GM10847 (cell line): ENCODE results near the gene RNF151.

Experiments used
- POLR2A ChIP-seq: IDR thresholded peaks from 2 replicates; pipeline ENCODE4 v1.6.1; 2011; ENCODE audit not compliant: insufficient read length; ENCODE audit errors: extremely low read depth

RNF151 gene

GRCh38 chr16:1932050-1933028 lies 34.3 kb upstream of the RNF151 start:
- TF ChIP-seq POLR2A = no peak

- no peak for TF ChIP-seq POLR2A
Measured at GRCh38 chr16:1933097-1933661, 33.5 kb upstream of the RNF151 start.

GRCh38 chr16:1936945-1937479 lies 29.6 kb upstream of the RNF151 start:
- TF ChIP-seq POLR2A = no peak

- no peak for TF ChIP-seq POLR2A
Measured at GRCh38 chr16:1938316-1938715, 28.3 kb upstream of the RNF151 start.

GRCh38 chr16:1938910-1939309 lies 27.7 kb upstream of the RNF151 start:
- TF ChIP-seq POLR2A = no peak

- TF ChIP-seq POLR2A = no peak
Measured at GRCh38 chr16:1940273-1941161, 26.1 kb upstream of the RNF151 start.

GRCh38 chr16:1941162-1942046 lies 25.3 kb upstream of the RNF151 start:
- no peak for TF ChIP-seq POLR2A

GRCh38 chr16:1942047-1942809 lies 24.4 kb upstream of the RNF151 start:
- TF ChIP-seq POLR2A = no peak

- TF ChIP-seq POLR2A = peak; percentile 72
Measured at GRCh38 chr16:1942810-1943726, 23.6 kb upstream of the RNF151 start, which contains the start of gene MSRB1. Gene MSRB1 (minus strand): TSS chr16:1943199. CDS start chr16:1943156, 43 bp downstream.

- no peak for TF ChIP-seq POLR2A
Measured at GRCh38 chr16:1944612-1945199, 21.9 kb upstream of the RNF151 start.

- TF ChIP-seq POLR2A = no peak
Measured at GRCh38 chr16:1945559-1946391, 20.9 kb upstream of the RNF151 start.
